ENCODE measurements around the gene NFIB.

GRCh38 chr9:14232111-14232510, 81.8 kb downstream of the NFIB start:
- TF ChIP-seq, protein P1, sequence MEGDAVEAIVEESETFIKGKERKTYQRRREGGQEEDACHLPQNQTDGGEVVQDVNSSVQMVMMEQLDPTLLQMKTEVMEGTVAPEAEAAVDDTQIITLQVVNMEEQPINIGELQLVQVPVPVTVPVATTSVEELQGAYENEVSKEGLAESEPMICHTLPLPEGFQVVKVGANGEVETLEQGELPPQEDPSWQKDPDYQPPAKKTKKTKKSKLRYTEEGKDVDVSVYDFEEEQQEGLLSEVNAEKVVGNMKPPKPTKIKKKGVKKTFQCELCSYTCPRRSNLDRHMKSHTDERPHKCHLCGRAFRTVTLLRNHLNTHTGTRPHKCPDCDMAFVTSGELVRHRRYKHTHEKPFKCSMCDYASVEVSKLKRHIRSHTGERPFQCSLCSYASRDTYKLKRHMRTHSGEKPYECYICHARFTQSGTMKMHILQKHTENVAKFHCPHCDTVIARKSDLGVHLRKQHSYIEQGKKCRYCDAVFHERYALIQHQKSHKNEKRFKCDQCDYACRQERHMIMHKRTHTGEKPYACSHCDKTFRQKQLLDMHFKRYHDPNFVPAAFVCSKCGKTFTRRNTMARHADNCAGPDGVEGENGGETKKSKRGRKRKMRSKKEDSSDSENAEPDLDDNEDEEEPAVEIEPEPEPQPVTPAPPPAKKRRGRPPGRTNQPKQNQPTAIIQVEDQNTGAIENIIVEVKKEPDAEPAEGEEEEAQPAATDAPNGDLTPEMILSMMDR (IDR thresholded peaks at IDR 0.05; ENCODE audit: low read length), result no peak
- no peak for TF ChIP-seq EZH2phosphoT487 (IDR thresholded peaks at IDR 0.05; ENCODE audit: low read length)
